Measurements from ENCODE around the gene SUPV3L1. TPM values are rescaled to one million over a fixed set of nuclear protein-coding genes. Genes with fewer than 3 reads are reported as not detected.
"Not testable (repeated sequence)": the region's sequence is repeated elsewhere in the genome, so short reads cannot be mapped to it uniquely, and the experiment has no call there.

The SUPV3L1 gene
- total RNA-seq, 1 donor from 2014 or later = 20.5 TPM

DNA sequence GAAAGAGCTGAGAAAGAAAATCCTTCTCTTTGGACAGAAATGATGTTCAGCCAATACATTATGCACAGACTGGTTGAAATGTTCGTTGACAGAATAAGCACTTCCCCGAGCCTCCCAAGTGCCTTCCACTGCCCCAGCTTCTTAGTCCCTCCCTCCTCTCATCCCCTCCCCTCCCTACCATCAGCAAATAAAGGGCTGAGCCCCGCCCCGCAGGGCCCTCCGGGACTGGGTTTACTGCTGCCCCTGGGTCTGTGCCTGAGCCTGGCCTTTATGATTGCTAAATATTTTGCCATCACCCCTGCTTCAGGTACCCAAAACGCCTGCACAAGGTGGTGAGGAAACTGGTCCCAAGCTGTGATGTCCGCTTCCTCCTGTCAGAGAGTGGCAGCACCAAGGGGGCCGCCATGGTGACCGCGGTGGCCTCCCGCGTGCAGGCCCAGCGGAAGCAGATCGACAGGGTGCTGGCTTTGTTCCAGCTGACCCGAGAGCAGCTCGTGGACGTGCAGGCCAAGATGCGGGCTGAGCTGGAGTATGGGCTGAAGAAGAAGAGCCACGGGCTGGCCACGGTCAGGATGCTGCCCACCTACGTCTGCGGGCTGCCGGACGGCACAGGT lies 68.2 kb downstream of the SUPV3L1 start:
- no peak overlapping the region for H3K4me3 ChIP-seq
- H3K36me3 ChIP-seq = no peaks in the 10 kb centered on the region
- ATAC-seq (no peak), DNase-seq (no peak)
- H3K27me3 ChIP-seq (ENCODE audit: low read depth) = no peaks in the 10 kb centered on the region
- intact Hi-C loops (cut with DNase I) = no loop called here
- H3K9me3 ChIP-seq = no peaks in the 10 kb centered on the region
- no peaks in the 10 kb centered on the region for H3K4me1 ChIP-seq
- no peak overlapping the region for H3K27ac ChIP-seq
- TF ChIP-seq, protein P1, sequence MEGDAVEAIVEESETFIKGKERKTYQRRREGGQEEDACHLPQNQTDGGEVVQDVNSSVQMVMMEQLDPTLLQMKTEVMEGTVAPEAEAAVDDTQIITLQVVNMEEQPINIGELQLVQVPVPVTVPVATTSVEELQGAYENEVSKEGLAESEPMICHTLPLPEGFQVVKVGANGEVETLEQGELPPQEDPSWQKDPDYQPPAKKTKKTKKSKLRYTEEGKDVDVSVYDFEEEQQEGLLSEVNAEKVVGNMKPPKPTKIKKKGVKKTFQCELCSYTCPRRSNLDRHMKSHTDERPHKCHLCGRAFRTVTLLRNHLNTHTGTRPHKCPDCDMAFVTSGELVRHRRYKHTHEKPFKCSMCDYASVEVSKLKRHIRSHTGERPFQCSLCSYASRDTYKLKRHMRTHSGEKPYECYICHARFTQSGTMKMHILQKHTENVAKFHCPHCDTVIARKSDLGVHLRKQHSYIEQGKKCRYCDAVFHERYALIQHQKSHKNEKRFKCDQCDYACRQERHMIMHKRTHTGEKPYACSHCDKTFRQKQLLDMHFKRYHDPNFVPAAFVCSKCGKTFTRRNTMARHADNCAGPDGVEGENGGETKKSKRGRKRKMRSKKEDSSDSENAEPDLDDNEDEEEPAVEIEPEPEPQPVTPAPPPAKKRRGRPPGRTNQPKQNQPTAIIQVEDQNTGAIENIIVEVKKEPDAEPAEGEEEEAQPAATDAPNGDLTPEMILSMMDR (IDR thresholded peaks at IDR 0.05) = no peak

DNA sequence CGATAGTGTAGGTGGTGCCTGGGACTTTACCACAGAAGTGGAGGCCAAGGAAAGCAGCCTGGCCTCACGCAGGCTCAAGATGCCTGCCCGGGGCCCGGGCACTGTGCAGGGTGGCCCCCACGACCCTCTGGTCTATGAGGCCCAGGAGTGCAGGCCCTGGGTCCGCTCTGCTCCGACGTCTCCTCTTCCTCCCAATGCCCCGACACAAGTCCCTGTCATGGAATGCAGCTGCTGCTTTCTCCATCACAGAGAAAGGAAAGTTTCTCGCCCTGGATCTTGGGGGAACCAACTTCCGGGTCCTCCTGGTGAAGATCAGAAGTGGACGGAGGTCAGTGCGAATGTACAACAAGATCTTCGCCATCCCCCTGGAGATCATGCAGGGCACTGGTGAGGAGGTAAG lies 70.0 kb downstream of the SUPV3L1 start:
- Histone ChIP-seq H3K27ac (no peak overlapping the region), H3K4me3 (no peak overlapping the region), H3K4me1 (no peaks in the 10 kb centered on the region), H3K9me3 (no peaks in the 10 kb centered on the region), H3K36me3 (no peaks in the 10 kb centered on the region), H3K27me3 (ENCODE audit: low read depth) (no peaks in the 10 kb centered on the region)
- DNase-seq (no peak), ATAC-seq (no peak)
- TF ChIP-seq, protein P1 (IDR thresholded peaks at IDR 0.05) = no peak
- intact Hi-C loops (cut with DNase I) = no loop called here

DNA sequence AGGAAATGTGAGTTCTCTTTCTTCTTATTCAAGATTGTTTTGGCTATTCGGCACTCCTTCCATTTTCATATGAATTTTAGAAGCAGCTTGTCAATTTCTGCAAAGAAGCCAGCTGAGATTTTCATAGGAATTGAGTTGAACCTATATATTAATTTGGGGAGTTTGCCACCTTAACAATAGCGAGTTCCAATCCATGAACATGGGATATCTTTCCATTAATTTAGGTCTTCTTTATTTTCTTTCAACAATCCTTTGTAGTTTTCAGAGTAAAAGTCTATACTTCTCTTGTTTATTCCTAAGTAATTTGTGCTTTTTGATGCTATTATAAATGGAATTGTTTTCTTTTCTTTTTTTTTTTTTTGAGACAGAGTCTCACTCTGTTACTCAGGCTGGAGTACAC lies 71.4 kb downstream of the SUPV3L1 start:
- intact Hi-C loops (cut with DNase I); DNase-seq; H3K27ac ChIP-seq; H3K36me3 ChIP-seq; H3K27me3 ChIP-seq (ENCODE audit: low read depth); H3K4me1 ChIP-seq; H3K9me3 ChIP-seq; ATAC-seq; H3K4me3 ChIP-seq: not testable (repeated sequence)

DNA sequence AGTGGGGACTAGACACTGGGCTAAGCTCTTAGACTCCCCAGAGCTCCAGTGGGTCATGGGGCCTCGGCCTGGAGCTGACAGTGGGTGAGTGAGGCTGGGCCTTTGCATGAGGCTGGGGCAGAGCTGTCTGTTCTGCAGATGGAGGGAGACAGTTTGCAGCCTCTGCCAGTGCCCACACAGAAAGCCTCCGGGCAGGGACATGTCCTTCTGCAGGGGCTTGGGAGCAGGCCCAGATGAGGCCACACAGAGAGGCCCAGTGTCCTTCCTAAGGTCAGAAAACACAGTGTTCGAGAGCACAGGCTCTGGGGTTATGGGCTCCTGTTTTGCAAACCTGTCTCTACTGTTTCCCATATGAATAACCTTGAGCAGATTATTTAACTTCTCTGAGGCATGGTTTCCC lies 73.1 kb downstream of the SUPV3L1 start:
- intact Hi-C loops (cut with DNase I) = no loop called here
- no peak overlapping the region for H3K27ac ChIP-seq
- no peaks in the 10 kb centered on the region for H3K4me1 ChIP-seq
- H3K36me3 ChIP-seq = no peaks in the 10 kb centered on the region
- no peak for DNase-seq
- no peak overlapping the region for H3K4me3 ChIP-seq
- ATAC-seq = no peak
- H3K9me3 ChIP-seq = no peaks in the 10 kb centered on the region
- TF ChIP-seq, protein P1 (IDR thresholded peaks at IDR 0.05) = no peak
- H3K27me3 ChIP-seq (ENCODE audit: low read depth) = no peaks in the 10 kb centered on the region

DNA sequence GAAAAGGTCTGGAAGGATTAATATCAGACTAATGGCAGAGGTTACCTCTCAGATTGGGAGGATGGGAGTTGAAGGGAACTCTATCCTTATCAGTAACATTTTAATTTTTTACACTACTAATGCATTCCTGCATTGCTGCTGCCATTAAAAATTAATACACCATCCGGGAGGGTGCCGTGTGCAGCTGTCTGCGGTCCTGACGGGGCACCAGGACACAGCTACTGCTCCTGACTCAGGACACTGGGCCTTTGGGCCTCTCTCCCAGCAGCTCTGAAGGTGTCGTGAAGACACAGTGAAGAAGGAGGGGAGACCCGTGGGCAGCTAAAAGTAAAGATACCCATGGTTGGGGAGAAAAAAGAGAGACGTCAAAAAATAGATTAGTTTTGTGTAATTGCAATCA lies 74.8 kb downstream of the SUPV3L1 start:
- Histone ChIP-seq H3K27me3 (ENCODE audit: low read depth) (no peaks in the 10 kb centered on the region), H3K36me3 (no peaks in the 10 kb centered on the region), H3K9me3 (no peaks in the 10 kb centered on the region), H3K4me3 (no peak overlapping the region), H3K4me1 (no peaks in the 10 kb centered on the region), H3K27ac (no peak overlapping the region)
- intact Hi-C loops (cut with DNase I) = no loop called here
- DNase-seq (no peak), ATAC-seq (no peak)
- TF ChIP-seq, protein P1 (IDR thresholded peaks at IDR 0.05) = no peak

Other genes with a start within 250 kb of the SUPV3L1 start
- 43.4 TPM for gene DDX21, start 224.1 kb upstream of the SUPV3L1 start, total RNA-seq
- gene KIFBP, start 191.4 kb upstream of the SUPV3L1 start, total RNA-seq = 20.6 TPM
- 232 TPM for gene SRGN, start 92.1 kb upstream of the SUPV3L1 start, total RNA-seq
- 51.2 TPM for gene VPS26A, start 56.1 kb upstream of the SUPV3L1 start, total RNA-seq
- 5.9 TPM for gene HKDC1, start 40.1 kb downstream of the SUPV3L1 start, total RNA-seq
- 85.1 TPM for gene HK1, start 98.3 kb downstream of the SUPV3L1 start, total RNA-seq
- 1.2 TPM for gene TACR2, start 236.7 kb downstream of the SUPV3L1 start, total RNA-seq

Measured in lower lobe of right lung (tissue), 2 donors.